Activated T-cell treated with anti-CD3 and anti-CD28 coated beads for 24 hours (primary cell): ENCODE measurements around the gene E2F4.
A peak's percentile ranks its signal among the peaks of the same experiment; 100 is the strongest.

Experiments
- DNase-seq: peaks from one replicate; pipeline ENCODE4 v3.0.0-alpha.2; 2020; ENCODE audit warnings: low read depth

Gene E2F4

GRCh38 chr16:67191995-67192681 lies at the start of gene E2F4:
E2F4 (plus strand) TSS chr16:67192155; CDS start chr16:67192228, 73 bp downstream.
- DNase-seq = peak; percentile 85

GRCh38 chr16:67142342-67142741 lies 49.6 kb upstream of the E2F4 start:
- no peak for DNase-seq

- no peak for DNase-seq
Measured at GRCh38 chr16:67144943-67145342, 47.0 kb upstream of the E2F4 start.

GRCh38 chr16:67145746-67146145 lies 46.2 kb upstream of the E2F4 start:
- no peak for DNase-seq

GRCh38 chr16:67146523-67147357 lies 45.2 kb upstream of the E2F4 start:
- DNase-seq = no peak

GRCh38 chr16:67147437-67148140 lies 44.4 kb upstream of the E2F4 start:
- no peak for DNase-seq

GRCh38 chr16:67148221-67148620 lies 43.7 kb upstream of the E2F4 start:
- DNase-seq = no peak

- no peak for DNase-seq
Measured at GRCh38 chr16:67148656-67149275, 43.2 kb upstream of the E2F4 start.

- DNase-seq = no peak
Measured at GRCh38 chr16:67149276-67150046, 42.5 kb upstream of the E2F4 start.

- peak; percentile 35 for DNase-seq
Measured at GRCh38 chr16:67150047-67150832, 41.7 kb upstream of the E2F4 start.

GRCh38 chr16:67150833-67151396 lies 41.0 kb upstream of the E2F4 start, which contains the start of gene B3GNT9:
B3GNT9 (minus strand) TSS chr16:67150998; CDS start chr16:67150485, 513 bp downstream.
- peak; percentile 32 for DNase-seq

GRCh38 chr16:67151431-67152097 lies 40.4 kb upstream of the E2F4 start:
- no peak for DNase-seq

- DNase-seq = no peak
Measured at GRCh38 chr16:67154578-67155294, 37.2 kb upstream of the E2F4 start.

GRCh38 chr16:67155295-67156142 lies 36.4 kb upstream of the E2F4 start:
- DNase-seq = peak; percentile 66

GRCh38 chr16:67156143-67156844 lies 35.7 kb upstream of the E2F4 start:
- no peak for DNase-seq

GRCh38 chr16:67157106-67157748 lies 34.7 kb upstream of the E2F4 start:
- DNase-seq = no peak
